T-helper 9 cell (primary cell): Measurements from ENCODE around the gene ALCAM.

Experiments used
- DNase-seq: peaks from one replicate; pipeline ENCODE4 v3.0.0-alpha.2; 2020
- total RNA-seq, 2 donors: gene quantifications; one replicate each; lab custom pipeline; 2026; lab: John Stamatoyannopoulos, UW

Gene ALCAM
- 13.2 to 27.8 reads per million in 2 donors for total RNA-seq

DNA sequence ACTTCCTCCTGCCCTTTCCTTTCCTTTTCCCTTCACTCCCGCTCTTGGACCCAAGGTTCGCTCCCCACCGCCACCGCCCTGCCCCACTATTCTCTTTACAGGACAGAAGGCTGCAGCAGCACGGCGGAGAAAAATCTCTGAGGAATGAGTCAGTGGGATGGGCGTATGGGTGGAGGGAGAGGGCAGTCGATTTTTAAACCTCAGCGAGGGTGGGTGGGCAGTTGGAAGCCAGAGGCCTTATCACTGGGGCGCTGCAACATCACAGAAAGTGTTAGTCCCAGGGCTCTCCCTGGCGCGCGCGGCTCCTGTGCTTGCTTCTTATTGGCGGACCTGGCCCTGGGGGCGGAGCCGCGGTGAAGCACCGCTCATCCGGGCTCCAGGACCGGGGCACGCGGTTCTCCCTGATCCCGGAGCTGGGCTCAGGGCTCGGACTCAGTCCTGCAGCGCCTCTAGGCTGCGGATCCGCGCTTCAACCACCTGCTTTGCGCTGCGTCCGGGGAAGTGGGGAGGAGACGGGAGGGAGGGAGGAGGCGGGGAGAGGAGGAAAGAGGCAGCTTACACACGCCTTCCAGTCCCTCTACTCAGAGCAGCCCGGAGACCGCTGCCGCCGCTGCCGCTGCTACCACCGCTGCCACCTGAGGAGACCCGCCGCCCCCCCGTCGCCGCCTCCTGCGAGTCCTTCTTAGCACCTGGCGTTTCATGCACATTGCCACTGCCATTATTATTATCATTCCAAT, at the start of gene ALCAM:
Gene ALCAM (plus strand): TSS at position 584 of the 737 bp plus-strand sequence.
- DNase-seq: peak; percentile 73

DNA sequence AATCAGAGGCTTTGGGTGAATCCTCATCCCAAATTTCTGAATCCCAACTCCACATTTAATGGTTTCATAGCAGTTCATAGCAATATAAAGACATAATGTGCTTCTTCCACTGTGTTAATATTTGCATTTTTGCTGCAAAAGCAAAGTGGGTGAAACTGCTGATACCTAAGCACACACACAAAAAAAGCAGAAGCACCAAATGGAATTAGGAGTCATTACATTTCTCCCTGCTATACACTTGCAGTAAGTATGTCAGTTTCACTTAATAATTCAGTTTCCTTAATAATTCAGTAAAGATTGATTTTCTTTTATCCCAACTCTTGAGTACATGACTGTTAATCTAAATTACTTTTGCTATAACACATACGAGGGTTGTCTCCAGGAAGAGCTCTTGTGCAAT, 48.9 kb upstream of the ALCAM start:
- DNase-seq: no peak

GRCh38 chr3:105322570-105323273, 44.0 kb upstream of the ALCAM start:
- DNase-seq: no peak

GRCh38 chr3:105323274-105323599, 43.5 kb upstream of the ALCAM start:
- DNase-seq: no peak

- DNase-seq: no peak
Observed at GRCh38 chr3:105324951-105325350, 41.8 kb upstream of the ALCAM start.

DNA sequence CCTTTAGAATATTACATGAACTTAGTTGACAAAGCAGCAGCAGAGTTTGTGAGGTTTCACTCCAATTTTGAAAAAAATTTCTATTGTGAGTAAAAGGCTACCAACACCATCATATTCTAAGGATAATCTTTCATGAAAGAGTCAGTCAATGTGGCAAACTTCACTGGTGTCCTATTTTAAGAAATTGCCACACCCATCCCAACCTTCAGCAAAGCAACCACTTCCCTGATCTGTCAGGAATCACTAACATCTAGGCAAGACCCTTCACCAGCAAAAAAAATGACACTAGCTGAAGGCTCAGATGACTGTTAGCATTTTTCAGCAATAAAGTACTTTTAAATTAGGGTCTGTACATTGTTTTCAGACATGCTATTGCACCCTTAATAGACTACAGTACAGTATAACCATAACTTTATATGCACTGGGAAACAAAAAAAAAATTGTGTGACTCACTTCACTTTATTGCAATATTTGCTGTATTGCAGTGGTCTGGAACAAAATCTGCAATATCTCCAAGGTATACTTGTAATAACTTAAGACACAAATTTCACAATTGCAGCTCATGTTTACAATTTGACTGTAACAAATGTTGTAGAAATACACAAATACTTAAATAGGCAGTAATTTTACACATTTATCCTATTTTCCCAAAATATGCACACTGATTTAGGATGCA, 38.9 kb upstream of the ALCAM start:
- no peak for DNase-seq

DNA sequence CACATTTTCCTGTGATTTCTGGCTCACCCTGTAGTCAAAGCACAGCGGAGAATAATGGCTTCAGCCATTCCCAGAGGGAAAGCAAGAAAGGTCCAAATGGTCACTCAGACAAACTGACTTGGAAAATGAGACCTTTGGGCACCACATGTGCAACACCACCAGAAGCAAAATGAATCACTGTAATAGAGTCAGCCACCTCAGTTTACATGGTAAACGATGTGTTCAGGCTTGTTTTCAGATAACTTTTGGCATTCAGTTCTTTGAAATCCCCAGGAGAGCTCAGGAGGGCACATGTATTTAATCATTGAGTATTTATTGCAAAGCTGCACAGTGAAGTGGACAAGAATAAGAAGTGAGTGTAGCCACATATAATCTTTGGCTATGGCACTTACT, 38.4 kb upstream of the ALCAM start:
- no peak for DNase-seq

DNA sequence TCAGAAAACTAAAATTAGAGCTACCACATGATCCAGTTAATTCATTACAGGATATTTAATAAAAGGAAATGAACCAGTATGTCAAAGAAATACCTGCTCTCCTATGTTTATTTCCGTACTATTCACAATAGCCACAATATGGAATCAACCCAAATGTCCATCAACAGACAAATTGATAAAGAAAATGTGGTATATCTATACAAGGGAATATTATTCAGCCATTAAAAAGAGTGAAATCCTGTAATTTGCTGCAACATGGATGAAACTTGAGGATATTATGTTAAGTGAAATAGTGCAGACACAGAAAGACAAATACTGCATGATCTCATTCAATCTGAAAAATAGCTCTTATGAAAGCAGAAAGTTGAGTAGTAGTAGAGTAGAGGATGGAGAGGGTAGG, 33.7 kb upstream of the ALCAM start:
- no peak for DNase-seq

DNA sequence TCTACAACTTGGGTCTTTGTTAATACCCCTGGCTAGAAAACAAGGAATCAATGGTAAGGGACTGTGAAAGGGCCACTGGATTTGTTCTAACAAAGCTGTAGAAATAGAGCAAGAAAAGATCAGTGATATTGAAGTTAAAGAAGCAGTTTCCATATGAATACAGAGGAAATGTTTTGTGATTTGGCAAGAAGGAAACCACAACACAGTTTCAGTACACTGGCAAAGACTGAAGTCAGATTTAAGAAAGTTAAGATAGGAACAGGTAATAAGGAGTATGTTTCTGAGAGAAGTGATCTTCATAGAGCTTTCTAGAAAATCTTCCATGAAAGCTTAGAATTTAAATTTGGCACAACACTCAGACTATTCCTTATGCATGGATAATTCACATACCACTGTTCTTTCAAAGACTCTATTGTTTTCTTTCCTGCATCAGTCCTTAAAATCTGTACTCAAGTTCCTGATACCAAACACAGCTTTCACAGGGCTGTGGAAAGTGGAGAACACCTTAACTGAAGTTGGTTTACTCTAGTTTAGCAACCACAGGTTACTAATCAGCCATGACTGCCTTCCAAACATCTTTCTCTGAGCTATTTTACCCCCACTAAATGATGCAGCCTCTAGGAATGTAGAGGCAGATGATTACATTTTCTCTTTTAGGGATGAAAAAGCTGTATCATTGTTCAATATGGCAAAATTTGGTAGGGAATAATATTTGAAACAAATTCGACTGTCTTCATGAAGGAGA, 32.4 kb upstream of the ALCAM start:
- DNase-seq: no peak

- DNase-seq: no peak
Observed at GRCh38 chr3:105339946-105340345, 26.8 kb upstream of the ALCAM start.

DNA sequence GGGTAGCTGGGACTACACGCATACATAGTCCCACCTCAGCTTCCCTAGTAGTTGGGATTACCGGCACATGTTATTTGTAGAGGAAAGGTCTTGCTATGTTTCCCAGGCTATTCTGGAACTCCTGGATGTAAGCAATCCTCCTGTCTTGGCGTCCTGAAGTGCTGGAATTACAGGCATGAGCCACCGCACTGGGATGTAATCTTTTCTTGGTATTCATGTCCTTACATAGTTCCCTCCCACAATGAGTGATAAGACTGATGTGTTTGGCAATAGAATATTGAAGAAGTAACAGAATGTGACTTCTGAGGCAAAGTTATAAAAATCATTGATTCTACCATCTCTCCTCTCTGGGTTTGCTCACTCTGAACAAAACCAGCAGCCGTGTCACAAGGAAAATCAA, 22.7 kb upstream of the ALCAM start:
- DNase-seq: no peak

GRCh38 chr3:105345156-105345555, 21.6 kb upstream of the ALCAM start:
- DNase-seq: no peak

- no peak for DNase-seq
Observed at GRCh38 chr3:105347625-105348302, 18.9 kb upstream of the ALCAM start.

DNA sequence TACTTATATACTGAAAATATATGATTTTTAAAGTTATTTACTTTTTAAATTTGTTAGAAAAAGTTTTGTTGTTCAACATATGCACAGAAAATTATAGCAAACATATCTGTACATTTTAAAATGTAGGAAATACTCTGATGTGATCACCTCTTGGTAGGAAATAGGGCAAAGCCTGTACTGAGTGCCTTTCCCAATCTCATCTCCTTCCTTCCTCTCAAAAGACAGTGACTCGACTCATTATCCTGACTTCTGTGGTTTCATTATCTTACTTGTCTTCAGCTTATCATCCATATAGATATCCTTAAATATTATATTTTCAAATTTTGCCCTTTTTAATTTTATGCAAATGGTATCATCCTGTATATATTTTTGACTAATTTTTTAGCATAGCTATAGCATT, 18.4 kb upstream of the ALCAM start:
- DNase-seq: no peak

GRCh38 chr3:105349684-105350387, 16.9 kb upstream of the ALCAM start:
- no peak for DNase-seq

- DNase-seq: no peak
Observed at GRCh38 chr3:105351821-105352220, 14.9 kb upstream of the ALCAM start.

GRCh38 chr3:105352976-105353375, 13.7 kb upstream of the ALCAM start:
- DNase-seq: no peak

- DNase-seq: no peak
Observed at GRCh38 chr3:105353485-105354161, 13.1 kb upstream of the ALCAM start.

DNA sequence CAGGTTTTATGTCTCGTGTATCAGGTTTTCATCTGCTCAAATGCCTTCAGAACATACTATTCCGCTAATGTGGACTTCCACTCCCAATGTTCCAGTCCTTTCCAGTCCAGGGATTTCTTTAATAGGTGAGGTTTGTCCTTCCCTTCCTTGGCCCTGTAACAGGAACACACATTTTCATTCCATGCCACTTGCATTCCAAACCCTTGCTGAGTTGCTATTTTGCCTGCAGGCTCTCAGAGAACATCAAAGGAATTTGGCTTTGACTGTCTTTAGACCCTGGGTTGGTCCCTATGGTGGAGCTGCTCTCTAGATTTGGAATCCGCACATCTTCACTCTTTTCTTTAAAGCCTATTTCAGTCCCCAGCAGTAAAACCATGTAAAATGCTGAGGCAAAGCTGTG, 12.3 kb upstream of the ALCAM start:
- DNase-seq: no peak

GRCh38 chr3:105355408-105356061, 11.2 kb upstream of the ALCAM start:
- no peak for DNase-seq

DNA sequence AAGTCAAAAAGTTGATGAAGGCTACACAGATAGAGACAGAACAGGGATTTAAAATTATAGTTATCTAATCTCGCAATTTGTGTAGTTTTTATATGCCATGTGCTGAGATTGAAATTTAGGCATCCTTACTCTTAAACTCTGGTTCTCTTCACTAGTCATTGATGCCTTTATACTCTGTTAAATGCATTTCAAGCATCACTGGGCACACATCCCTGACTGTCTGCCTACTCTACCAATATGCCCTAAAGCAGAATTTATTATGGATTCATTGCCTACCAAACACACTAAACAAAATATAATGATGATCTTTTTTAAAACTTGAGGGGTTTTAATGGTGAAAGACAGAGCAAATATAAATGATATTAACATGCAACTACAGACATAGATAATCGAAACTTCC, 10.3 kb upstream of the ALCAM start:
- DNase-seq: no peak
